Measurements from ENCODE around the gene AFG3L2. TPM values are rescaled to one million over a fixed set of nuclear protein-coding genes. Genes with fewer than 3 reads are reported as not detected.

The AFG3L2 gene
- total and polyA plus RNA-seq, 12 donors: 15.6 to 89.8 (median 47.4) TPM

- Histone ChIP-seq H3K4me3 (no peak overlapping the region), H3K9me3 (replicated peaks in 1 of 3) (no peaks in the 10 kb centered on the region), H3K27me3 (peaks cover 3% of the 10 kb centered on the region), H3K27ac (no peak overlapping the region), H3K36me3 (replicated peaks in 1 of 2) (no peaks in the 10 kb centered on the region), H3K4me1 (replicated peaks in 1 of 2) (peaks cover 0 to 13% of the 10 kb centered on the region in 2 donors)
- TF ChIP-seq POLR2A (IDR thresholded peaks at IDR 0.05): no peak
- TF ChIP-seq CTCF (IDR thresholded peaks at IDR 0.05): no peak
- 57 to 72% (median 64%) methylated on average over 1 of the region's 1 CpG for WGBS, 4 donors
- intact Hi-C loops (cut with DNase I): no loop called here
- DNase-seq: no peak
These were observed 93.4 kb downstream of the AFG3L2 start for GRCh38 chr18:12283666-12284065.

GRCh38 chr18:12283256-12283655 is 93.8 kb downstream of the AFG3L2 start:
- H3K4me1 ChIP-seq (replicated peaks in 1 of 2): peaks cover 0 to 9% of the 10 kb centered on the region in 2 donors
- intact Hi-C loops (cut with DNase I): no loop called here
- H3K4me3 ChIP-seq: no peak overlapping the region
- 67 to 73% (median 70%) methylated on average over 4 to 6 of the region's 6 CpGs for WGBS, 4 donors
- no peak for DNase-seq
- peaks cover 3% of the 10 kb centered on the region for H3K27me3 ChIP-seq
- H3K36me3 ChIP-seq (replicated peaks in 1 of 2): no peaks in the 10 kb centered on the region
- H3K27ac ChIP-seq: no peak overlapping the region
- TF ChIP-seq CTCF (IDR thresholded peaks at IDR 0.05) (no peak), POLR2A (IDR thresholded peaks at IDR 0.05) (no peak)
- no peaks in the 10 kb centered on the region for H3K9me3 ChIP-seq (replicated peaks in 1 of 3)

GRCh38 chr18:12282442-12283039 is 94.5 kb downstream of the AFG3L2 start:
- no peak for DNase-seq
- Histone ChIP-seq H3K4me1 (replicated peaks in 1 of 2) (peaks cover 0 to 3% of the 10 kb centered on the region in 2 donors), H3K4me3 (no peak overlapping the region), H3K27me3 (peaks cover 3% of the 10 kb centered on the region), H3K27ac (no peak overlapping the region), H3K36me3 (replicated peaks in 1 of 2) (no peaks in the 10 kb centered on the region), H3K9me3 (replicated peaks in 1 of 3) (no peaks in the 10 kb centered on the region)
- WGBS, 4 donors: 79 to 84% (median 83%) methylated on average over 9 of the region's 9 CpGs
- intact Hi-C loops (cut with DNase I): no loop called here
- TF ChIP-seq POLR2A (IDR thresholded peaks at IDR 0.05) (no peak), CTCF (IDR thresholded peaks at IDR 0.05) (no peak)

- TF ChIP-seq POLR2A (IDR thresholded peaks at IDR 0.05) (no peak), CTCF (IDR thresholded peaks at IDR 0.05) (no peak)
- Histone ChIP-seq H3K27ac (no peak overlapping the region), H3K4me1 (replicated peaks in 1 of 2) (peaks cover 0 to 6% of the 10 kb centered on the region in 2 donors), H3K9me3 (replicated peaks in 1 of 3) (no peaks in the 10 kb centered on the region), H3K27me3 (peaks cover 2% of the 10 kb centered on the region), H3K4me3 (no peak overlapping the region), H3K36me3 (replicated peaks in 1 of 2) (no peaks in the 10 kb centered on the region)
- 16 to 42% (median 31%) methylated on average over 1 of the region's 1 CpG for WGBS, 4 donors
- intact Hi-C loops (cut with DNase I): no loop called here
- no peak for DNase-seq
These were observed 95.2 kb downstream of the AFG3L2 start for GRCh38 chr18:12281861-12282260.

All from adrenal gland (tissue), 12 donors.